Stimulated activated naive CD4-positive, alpha-beta T cell (primary cell): ENCODE results near the gene CEP83.
A peak's percentile ranks its signal among the peaks of the same experiment; 100 is the strongest.

Source experiments
- DNase-seq, 6 experiments: peaks; one replicate each; lab custom pipeline; 2025; lab: John Stamatoyannopoulos, UW

CEP83 gene

GRCh38 chr12:94269316-94269999, 190.2 kb downstream of the CEP83 start:
- DNase-seq, result no peak

GRCh38 chr12:94267921-94268471, 191.7 kb downstream of the CEP83 start:
- peak in 1 of 6 experiments; percentile 17 for DNase-seq

- DNase-seq, result no peak
Observed at GRCh38 chr12:94267537-94267872, 192.2 kb downstream of the CEP83 start.

- DNase-seq, result no peak
Observed at GRCh38 chr12:94266796-94267536, 192.7 kb downstream of the CEP83 start.

- no peak for DNase-seq
Observed at GRCh38 chr12:94265966-94266745, 193.5 kb downstream of the CEP83 start.

GRCh38 chr12:94265539-94265938, 194.1 kb downstream of the CEP83 start:
- DNase-seq, result no peak

- DNase-seq, result no peak
Observed at GRCh38 chr12:94264736-94265485, 194.8 kb downstream of the CEP83 start.

GRCh38 chr12:94263905-94264561, 195.6 kb downstream of the CEP83 start:
- no peak for DNase-seq

- DNase-seq, result peak; percentile 38 to 73 (median 47)
Observed at GRCh38 chr12:94263011-94263811, 196.5 kb downstream of the CEP83 start.

GRCh38 chr12:94262228-94263010, 197.2 kb downstream of the CEP83 start:
- peak; percentile 47 to 80 (median 66) for DNase-seq

GRCh38 chr12:94261786-94262185, 197.9 kb downstream of the CEP83 start:
- DNase-seq, result no peak

- DNase-seq, result no peak
Observed at GRCh38 chr12:94261119-94261518, 198.5 kb downstream of the CEP83 start.

- no peak for DNase-seq
Observed at GRCh38 chr12:94260717-94261116, 198.9 kb downstream of the CEP83 start.

- no peak for DNase-seq
Observed at GRCh38 chr12:94260017-94260416, 199.7 kb downstream of the CEP83 start.

- no peak for DNase-seq
Observed at GRCh38 chr12:94258593-94258992, 201.1 kb downstream of the CEP83 start.
